NCI-H2196 (cell line): ENCODE data around the gene PFKFB4.
A peak's percentile ranks its signal among the peaks of the same experiment; 100 is the strongest.
"Not testable (repeated sequence)": the region's sequence is repeated elsewhere in the genome, so short reads cannot be mapped to it uniquely, and the experiment has no call there.

ENCODE experiments used
- DNase-seq: peaks from one replicate; lab custom pipeline; 2025; ENCODE audit not compliant: unreplicated experiment; lab: John Stamatoyannopoulos, UW

The PFKFB4 gene

GRCh38 chr3:48561045-48561736 lies 4.6 kb upstream of the PFKFB4 start:
- DNase-seq = no peak

GRCh38 chr3:48560648-48561018 lies 4.0 kb upstream of the PFKFB4 start:
- no peak for DNase-seq

- no peak for DNase-seq
Measured at GRCh38 chr3:48558493-48559134, 2.0 kb upstream of the PFKFB4 start.

GRCh38 chr3:48555949-48556795 lies 431 bp downstream of the PFKFB4 start:
- no peak for DNase-seq

GRCh38 chr3:48555231-48555948 lies 1.2 kb downstream of the PFKFB4 start:
- DNase-seq = no peak

GRCh38 chr3:48553886-48554845 lies 2.4 kb downstream of the PFKFB4 start:
- no peak for DNase-seq

- DNase-seq = no peak
Measured at GRCh38 chr3:48553361-48553760, 3.2 kb downstream of the PFKFB4 start.

- no peak for DNase-seq
Measured at GRCh38 chr3:48552111-48552951, 4.3 kb downstream of the PFKFB4 start.

GRCh38 chr3:48551651-48552050 lies 5.0 kb downstream of the PFKFB4 start:
- not testable (repeated sequence) for DNase-seq

GRCh38 chr3:48548729-48549705 lies 7.6 kb downstream of the PFKFB4 start:
- DNase-seq = peak; percentile 72

GRCh38 chr3:48548126-48548525 lies 8.5 kb downstream of the PFKFB4 start:
- no peak for DNase-seq

- DNase-seq = no peak
Measured at GRCh38 chr3:48546203-48546829, 10.3 kb downstream of the PFKFB4 start.

GRCh38 chr3:48544141-48544540 lies 12.5 kb downstream of the PFKFB4 start:
- no peak for DNase-seq

GRCh38 chr3:48543271-48543866 lies 13.2 kb downstream of the PFKFB4 start:
- no peak for DNase-seq

GRCh38 chr3:48538451-48538850 lies 18.2 kb downstream of the PFKFB4 start:
- DNase-seq = no peak

- DNase-seq = no peak
Measured at GRCh38 chr3:48536785-48537184, 19.8 kb downstream of the PFKFB4 start.

GRCh38 chr3:48536116-48536515 lies 20.5 kb downstream of the PFKFB4 start:
- DNase-seq = no peak
